Pons (tissue), 1 donor: ENCODE results near the gene C15orf39.

Source experiments
- DNase-seq: peaks from one replicate; pipeline ENCODE4 v3.0.0-alpha.2; 2016; ENCODE audit warnings: low spot score

C15orf39 gene

DNA sequence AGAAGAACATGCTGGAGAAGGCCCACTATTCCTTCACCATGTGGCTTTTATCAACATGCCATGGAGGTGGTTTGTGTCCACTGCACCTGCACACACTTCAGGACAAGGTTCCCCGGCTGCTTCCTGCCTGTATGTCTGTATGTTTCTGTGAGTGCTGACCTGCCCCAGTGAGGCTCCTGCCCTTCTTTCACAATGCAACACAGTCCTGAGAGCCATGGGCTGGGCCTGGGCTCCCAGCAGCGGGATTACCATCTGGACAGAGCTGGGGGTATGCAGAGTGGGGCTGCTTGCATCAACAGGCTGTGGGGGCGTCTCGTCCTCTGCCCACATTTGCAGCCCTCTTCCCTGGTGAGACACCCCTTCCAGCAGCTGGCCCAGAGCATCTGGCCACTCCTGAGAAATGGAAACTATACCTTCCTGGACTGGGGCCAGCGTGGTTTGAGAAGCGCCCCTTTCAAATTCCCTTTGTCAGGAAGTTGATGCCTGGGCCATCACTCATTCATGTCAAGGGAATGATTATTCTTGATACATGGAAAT lies 29.3 kb upstream of the C15orf39 start:
- DNase-seq: no peak

DNA sequence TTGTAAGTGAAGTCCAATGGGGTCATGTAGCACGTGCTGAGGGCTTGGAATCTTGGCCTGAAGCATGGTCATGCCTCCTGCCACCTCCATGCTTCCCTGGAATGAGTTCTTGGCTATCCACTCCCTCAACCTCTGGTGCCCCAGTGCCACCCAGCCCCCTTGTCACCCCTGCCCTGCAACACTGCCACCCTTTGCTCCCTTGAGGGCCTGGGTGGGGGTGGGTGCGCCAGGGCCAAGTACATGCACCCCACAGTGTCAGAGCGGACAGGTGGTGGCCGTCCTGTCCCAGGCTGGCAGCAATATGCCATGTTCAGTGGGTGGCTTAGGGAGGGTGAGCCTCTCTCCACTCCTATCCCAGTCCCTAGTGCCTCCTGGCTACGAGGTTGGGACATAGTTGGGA lies 27.6 kb upstream of the C15orf39 start:
- DNase-seq: no peak

DNA sequence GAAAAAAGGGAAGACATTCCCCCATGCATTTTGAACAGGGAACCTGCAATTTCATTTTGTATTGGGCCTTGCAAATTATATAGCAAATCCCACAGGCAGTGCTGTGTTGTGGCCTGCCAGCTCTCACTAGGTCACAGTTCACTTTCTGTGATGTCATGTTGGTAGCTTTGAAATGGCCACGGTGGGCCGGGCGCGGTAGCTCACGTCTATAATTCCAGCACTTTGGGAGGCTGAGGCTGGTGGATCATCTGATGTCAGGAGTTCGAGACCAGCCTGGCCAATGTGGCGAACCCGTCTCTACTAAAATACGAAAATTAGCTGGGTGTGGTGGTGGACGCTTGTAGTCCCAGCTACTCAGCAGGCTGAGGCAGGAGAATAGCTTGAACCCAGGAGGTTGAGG lies 27.0 kb upstream of the C15orf39 start:
- no peak for DNase-seq

DNA sequence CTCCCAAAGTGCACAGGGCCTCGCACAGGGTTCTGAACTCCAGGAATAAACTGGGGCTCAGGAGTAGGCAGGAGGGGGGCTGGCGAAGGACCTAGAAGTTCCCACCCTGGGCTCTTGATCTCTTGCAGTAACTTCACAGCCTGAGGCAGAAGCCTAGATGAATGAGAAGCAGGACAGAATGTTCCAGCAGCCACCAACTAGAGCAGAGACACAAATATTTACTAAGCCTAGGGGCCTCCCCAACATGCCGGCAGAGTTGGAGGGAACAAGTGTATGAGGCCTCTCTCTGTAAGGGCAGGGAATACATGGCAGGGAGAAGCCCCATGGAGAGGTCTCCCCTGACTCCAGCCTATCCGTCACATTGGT lies 25.3 kb upstream of the C15orf39 start:
- DNase-seq: no peak

DNA sequence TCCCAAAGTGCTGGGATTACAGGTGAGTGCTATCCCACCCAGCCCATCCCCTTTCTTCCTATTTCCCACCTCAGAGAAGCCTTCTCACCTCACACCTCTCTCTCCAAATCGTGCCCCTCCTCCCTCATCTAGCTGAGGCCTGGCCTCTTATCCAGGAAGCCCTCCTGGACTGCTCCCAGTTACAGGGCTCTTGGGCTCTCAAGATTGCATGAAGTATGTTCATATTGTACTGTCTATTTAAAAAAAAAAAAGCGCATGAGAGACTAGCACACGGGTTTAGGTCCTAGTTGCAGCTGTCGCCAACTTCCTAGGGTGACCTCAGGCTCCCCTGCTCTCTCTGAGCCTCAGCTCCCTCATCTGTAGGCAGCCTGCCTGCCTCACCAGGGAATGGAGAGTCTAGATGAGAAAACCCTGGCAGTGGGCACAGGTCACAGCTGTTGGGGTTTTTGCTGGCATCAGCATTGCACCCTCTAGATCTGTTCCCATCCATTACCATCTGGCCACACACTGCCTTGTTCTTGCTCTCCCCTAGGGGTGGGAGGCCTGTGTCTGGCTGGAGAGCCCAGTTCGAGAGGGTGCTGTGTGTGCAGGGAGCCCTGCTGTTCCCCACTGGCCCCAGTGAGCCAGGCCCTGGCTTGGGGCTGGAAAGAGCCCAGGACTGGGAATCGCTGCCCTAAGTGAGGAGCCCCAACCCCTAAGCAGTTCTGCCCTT lies 24.2 kb upstream of the C15orf39 start:
- no peak for DNase-seq

DNA sequence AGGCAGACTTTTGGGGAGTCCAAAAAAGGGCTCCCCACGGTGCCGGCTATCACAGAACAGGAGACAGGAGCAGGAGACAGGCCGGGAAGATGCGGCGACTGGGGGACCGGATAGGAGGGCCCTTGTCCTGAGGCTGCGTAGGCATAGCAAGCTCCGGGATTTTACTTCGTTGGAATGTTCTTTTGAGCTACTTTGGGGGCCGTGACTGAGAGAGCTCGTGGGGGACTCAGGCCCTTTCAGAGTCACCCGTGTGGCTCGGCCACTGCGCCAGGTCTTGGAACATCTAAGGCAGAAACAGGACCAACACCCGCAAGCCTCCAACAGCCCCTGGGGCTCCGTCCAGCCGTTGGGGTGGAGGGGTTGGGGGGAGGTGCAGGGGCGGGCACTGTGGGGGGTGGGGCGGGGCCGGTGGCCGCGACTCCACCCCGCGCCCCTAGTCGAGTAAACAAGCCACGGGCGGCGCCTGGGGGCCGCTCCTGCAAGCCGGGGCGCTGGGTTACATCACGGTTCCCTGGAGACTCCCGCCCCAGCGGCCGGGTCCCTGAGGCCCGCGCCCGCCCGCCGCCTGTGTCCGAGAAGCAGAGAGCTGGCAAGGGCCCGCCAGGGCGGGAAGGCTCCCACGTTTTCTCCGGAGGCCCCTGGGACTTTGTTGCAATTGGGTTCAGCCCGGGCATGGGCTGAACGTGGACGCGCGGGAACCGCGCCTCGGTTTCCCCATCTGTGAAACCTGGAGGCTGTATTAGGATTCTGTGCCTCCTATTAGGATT lies 23.3 kb upstream of the C15orf39 start:
- no peak for DNase-seq

DNA sequence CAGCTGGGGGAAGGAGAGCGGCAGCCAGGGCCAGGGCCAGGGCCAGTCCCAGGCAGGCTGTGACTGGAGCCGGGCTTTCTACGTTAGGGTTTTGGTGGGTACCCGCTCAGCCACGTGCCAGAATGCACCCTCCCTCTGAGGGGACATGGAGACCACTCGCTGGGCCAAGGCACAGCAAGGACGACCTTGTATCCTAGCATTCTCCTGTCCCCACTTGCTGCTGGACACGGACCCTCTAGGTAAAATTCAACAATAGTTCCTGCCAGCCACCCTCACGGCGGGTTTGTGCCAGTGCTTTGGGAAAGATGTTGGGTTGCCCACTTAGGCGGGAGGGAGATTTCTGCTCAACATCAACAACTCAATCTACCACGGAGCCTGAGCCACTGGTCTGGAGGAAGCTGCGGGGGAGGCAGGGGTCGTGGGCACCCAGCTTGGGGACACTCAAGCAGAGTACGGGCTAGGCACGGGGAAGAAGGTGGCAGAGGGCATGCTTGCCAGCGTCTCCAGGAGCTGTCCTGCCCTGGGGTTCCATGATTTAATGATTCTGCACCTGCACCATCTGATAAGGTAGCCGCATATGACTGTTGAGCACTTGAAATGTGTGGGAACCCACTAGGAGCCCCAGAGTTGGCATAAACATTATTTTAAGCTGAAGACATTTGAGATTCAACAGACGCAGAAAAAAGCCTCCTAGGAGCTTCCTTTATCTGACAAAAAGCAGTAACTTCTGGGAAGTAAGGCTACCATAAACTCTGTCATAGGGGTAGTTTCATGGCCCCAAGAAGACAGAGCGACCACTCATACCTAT lies 22.5 kb upstream of the C15orf39 start:
- no peak for DNase-seq

DNA sequence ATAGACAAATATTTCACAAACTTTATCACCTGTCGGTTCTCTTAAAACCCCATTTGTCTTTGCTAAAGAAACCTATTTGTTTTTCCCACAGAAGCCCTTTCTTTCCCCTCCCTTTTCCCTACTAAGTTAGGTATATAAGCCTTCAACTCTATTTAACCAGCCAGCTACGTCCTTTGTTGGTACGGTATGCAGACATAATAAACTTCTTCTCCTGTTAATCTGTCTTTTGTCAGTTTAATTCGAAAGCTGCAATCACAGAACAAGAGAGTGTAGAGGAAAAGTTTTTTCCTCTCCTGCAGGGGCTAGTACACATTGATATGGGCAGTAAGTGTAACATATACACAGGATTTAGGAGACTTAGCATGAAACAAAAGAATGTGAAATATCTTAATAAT lies 21.9 kb upstream of the C15orf39 start:
- DNase-seq: no peak

DNA sequence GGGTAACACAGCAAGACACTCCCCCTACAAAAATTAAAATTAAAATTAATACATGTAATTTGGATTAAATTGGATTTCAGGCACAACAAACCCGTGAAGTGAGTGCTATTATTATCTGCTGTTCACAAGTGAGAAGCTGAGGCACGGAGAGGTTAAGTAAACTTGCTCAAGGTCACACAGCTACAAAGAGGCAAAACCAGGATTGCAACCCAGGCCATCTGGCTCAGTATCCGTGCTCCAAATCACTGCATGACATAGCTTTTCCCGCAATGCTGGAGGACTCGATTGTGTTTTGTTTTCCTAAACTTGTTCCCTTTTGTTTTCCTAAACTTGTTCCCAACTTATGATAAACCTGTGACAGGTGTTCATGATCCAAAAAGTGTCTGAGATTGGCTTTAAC lies 19.9 kb upstream of the C15orf39 start:
- no peak for DNase-seq

DNA sequence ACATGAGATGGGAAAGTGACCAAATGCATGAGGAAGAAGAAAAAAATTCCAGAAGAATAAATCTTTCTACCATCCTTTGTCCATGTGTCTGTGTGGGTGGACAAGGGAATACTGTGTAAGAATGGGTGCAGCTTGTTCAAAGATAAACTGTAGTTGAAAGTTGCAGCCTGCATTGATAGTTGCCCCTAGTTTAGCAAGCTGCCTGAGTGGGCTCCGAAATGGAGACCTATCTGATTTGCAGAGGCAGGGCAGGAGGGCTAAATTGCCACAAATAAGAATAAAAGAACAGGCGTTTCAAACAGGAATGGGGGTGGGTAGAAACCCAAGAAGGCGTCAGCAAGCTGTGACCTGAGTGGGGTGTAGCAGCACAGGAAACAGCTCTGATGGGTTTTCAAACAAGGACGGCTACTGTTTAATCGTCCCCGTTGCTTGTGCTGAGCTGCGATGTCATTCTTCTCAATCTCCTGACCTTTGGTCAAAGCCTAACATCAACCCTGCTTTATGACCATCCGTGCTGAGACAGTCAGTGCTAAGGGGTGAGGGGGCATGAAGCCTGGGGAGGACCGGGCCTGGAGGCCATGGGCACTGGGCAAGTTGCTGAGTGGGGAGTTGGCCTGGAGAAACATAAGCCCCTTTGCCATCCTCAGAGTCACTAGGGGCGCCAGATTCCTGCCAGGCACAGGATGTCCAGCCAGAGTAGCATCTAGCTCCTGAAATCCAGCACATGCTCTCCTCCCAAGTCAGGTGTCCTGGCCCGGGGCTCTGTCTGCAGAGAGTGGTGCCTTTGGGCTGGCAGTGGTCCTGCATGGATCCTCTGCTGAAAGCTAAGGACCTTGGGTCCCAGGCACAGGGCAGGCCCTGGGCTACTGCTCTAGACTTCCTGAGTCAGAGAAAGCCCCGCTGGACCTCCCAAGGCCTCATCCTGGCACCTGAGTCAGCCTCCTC lies 19.2 kb upstream of the C15orf39 start:
- DNase-seq: no peak

DNA sequence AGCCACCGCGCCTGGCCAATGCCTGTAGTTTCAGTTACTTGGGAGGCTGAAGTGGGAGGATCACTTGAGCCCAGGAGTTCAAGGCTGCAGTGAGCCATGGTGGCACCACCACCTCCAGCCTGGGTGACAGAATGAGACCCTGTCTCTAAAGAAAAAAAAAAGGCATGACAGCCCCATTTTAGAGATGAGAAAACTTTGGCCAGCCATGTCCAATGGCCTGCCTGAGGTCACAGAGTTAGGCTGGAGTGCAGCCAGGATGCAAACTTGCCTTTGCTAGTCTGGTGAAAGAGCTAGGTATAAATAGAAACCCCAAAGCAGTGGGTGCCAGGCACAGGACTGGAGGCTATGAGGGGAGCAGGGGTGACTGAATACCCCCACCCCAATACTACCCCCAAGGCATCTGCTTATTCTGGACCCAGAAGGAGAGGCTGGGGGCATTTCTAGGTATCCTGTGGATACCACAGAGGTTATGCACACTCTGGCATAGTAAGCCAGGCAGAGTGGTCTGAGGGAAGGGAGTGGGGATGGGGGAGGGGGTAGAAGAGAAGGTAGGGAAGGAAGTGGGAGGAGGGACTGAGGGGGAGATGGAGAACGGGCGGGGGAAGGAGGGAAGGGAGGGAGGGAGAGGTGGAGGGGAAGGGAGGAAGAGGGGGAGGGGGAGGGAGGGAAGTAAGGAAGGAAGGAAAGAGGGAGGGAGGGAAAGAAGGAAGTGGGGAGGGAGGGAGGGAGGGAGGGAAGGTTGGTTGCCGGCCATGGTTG lies 16.2 kb upstream of the C15orf39 start:
- no peak for DNase-seq

DNA sequence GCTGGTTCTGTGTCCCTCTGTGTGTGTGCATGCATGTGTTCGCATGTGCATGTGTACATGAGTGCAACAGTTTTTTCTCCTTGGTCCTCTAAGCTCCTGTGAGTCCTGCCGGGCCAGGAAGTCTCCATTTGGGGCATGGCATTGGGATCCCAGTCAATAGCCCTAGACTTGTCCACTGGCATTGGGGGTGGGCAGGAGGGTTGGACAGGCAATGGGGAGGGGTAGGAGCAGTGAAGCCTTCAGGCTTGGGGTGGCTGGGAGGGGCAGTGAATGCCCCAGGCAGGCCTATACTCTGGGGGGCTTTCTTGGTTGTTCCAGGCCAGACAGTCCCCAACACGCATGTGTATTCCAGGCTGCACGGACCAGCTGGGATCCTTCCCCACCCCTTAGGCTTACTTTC lies 15.6 kb upstream of the C15orf39 start:
- no peak for DNase-seq

DNA sequence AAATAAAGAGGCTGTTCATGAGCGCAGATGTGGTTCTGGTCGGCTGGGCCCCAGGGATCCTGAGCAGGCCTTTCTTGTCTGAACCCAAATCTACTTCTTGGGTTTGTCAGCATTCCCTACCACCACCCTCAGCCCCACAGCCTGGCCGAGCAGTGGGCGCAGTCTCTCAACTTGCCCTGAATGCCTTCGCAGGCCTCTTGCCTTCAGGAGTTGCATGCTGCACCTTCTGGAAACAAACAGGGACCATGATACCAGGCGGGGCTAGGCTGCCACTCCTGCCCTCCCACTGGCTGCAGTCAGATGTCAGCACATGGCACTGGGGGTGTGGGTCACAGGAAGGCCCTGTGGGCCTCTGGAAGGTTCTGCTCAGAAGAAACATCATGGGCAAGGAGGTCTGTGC lies 13.2 kb upstream of the C15orf39 start:
- no peak for DNase-seq

DNA sequence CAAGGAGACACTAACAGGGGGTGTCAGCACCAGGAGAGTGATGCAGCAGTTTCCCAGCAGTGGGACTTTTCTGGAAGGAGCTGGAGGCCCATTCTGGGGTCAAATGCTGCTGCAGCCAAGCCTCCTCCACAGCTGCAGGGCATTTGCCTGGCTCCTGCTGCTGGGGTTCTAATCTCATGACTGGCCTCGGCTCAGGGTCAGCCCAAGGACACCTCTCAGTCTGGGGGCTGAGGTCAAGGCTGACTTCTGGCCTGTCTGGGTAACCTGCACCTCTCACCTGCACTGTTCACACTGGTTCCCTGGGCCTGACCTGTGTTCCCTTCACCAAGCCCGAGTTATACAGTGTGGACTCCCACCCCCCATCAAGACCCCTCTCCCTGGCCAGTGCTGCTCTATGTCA lies 10.4 kb upstream of the C15orf39 start:
- DNase-seq: no peak

DNA sequence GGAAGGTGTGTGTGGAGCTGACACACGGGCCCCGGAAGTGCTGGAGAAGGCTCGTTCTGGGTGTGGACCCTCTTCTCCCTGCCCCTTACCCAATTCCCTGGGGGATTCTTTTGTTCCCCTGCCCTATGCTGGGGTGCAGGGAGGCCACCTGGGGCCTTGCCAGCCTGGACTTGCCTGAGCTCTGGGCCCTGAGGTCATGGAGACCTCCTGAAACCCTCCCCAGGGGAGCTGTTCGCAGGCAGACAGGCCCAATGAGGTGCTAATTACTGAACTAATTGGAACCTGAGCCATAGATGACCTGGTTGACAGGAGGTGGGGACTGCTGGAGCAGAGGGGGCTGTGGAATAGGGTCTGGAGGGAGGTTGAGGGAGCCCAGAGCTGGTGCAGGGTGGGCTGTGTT lies 9.4 kb upstream of the C15orf39 start:
- no peak for DNase-seq

DNA sequence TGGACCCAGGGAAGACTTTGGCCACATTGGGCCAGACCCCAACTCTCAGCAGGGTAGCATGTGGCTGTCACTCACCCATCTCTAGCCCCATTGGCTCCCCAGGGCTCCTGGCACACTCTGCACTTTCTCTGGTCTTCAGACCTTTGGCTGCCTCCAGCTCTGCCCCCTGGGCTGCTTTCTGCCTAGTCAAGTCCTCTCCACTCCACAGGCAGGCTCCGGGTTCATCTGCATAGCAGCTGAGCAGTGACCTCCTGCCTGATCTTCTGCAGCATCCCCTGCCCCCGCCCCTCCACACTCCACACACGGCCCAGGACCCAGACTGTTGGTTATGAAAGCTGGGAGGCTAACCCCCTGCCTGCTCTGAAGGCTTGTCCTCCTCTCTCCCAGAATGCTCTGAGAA lies 8.4 kb upstream of the C15orf39 start:
- no peak for DNase-seq

DNA sequence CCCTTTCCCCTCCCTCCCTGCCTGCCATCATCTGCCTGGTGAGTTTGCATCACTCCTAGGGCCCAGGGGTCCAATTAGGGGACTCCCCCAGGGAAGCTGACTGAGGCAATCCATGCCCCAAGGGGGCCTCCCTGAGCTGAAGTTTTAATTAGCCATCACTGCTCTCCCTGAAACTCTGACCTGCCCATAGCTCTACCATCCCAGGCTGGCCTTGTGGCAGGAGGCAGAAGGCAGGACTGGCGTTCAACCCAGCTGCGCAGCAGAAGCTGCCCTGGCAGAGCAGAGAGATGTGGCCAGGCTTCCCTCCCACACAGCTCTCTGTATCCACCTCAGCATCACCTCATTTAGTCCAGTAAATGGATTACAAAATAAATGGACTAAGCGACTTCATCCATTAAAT lies 7.7 kb upstream of the C15orf39 start:
- no peak for DNase-seq

DNA sequence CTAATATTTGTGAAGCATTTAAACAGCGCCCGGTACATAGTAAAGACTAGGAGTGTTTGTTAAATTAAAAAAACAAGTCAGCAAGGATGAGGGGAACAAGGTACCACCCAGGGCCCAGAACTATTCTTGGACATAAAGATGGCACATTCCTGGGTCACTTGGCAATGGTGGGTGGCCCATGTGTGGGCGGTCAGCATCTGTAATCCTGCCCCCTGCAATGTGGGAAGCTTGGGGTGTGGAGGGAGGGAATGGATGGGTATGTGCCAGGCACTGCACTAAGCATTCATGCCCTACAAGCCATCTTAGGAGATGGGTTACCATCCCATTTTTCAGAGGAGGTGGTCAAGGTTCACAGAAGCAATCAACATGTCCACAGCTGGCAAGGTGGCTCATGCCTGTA lies 7.3 kb upstream of the C15orf39 start:
- no peak for DNase-seq

DNA sequence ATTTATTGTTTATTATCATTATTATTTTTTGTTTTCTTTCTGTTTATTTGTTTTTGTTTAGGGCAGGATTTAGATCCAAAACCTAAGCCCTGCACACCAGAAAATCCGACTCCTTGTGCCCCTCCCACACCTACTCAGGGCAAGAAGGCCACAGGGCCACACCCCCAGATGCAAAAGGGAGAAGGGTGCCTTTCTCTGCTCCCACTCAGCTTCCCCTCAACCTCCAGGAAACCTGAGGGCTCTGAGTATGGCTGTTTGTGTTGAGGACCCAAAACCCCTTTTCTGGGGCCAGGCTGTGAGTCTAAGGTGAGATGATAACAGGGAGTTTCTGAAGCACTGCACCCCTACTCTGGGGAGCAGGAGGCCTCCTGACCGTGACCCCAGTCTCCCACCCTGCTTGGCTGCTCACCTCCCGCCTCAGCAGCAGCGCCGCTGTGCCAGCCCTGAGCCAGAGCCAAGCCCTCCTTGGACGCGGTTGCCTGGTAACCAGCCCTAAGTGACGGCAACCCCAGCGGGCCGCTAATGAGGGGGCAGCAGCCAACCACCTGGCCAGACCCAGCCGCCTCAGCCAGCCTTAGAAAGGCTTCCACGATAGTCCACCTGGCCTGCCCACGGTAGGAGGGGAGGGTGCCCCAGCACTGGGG lies 6.4 kb upstream of the C15orf39 start:
- no peak for DNase-seq

DNA sequence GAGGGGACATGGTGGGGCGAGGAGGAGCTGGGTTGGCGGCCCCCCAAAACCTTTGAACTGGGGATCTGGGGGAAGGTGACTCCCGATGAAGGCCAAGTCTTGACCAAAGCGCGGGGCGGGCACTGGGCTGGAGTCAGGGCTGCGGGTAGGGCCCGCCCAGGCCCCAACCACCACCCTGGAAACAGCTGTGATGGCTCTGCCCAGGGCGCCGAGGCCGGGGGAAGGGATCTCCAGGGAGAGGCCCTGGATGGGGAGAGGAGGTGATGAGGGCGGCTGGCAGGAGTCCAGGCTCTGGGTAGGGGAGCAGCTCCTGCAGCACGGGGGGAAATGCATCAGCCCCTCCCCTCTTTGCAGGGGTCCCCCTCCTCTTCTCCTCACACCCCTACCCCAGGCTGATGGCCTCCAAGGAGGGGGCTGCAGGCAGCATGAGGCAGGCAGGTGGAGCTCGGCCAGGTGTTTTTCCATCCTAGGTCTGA lies 5.9 kb upstream of the C15orf39 start:
- no peak for DNase-seq
